ENCODE measurements around the gene TSPAN19. TPM values are rescaled to one million over a fixed set of nuclear protein-coding genes. Genes with fewer than 3 reads are reported as not detected.

The TSPAN19 gene
- total and polyA plus RNA-seq, 12 donors = 0.33 to 0.40 (median 0.34) TPM; not detected in 9

- Histone ChIP-seq H3K36me3 (replicated peaks in 1 of 2) (no peaks in the 10 kb centered on the region), H3K4me3 (no peak overlapping the region), H3K4me1 (replicated peaks in 1 of 2) (no peaks in the 10 kb centered on the region), H3K27ac (no peak overlapping the region), H3K9me3 (replicated peaks in 1 of 3) (no peaks in the 10 kb centered on the region), H3K27me3 (no peaks in the 10 kb centered on the region)
- intact Hi-C loops (cut with DNase I) = no loop called here
- no peak for DNase-seq
- TF ChIP-seq CTCF (IDR thresholded peaks at IDR 0.05) (no peak), POLR2A (IDR thresholded peaks at IDR 0.05) (no peak)
- WGBS, 4 donors = 66 to 85% (median 78%) methylated on average over 3 of the region's 3 CpGs; no CpG with 5 or more reads in 1 of the 4 donors
Measured at GRCh38 chr12:84976133-84976532, 59.9 kb downstream of the TSPAN19 start.

- no peaks in the 10 kb centered on the region for H3K36me3 ChIP-seq (replicated peaks in 1 of 2)
- intact Hi-C loops (cut with DNase I) = no loop called here
- 87 to 96% (median 90%) methylated on average over 2 of the region's 2 CpGs for WGBS, 4 donors
- H3K27ac ChIP-seq = no peak overlapping the region
- TF ChIP-seq CTCF (IDR thresholded peaks at IDR 0.05) = no peak
- no peak for TF ChIP-seq POLR2A (IDR thresholded peaks at IDR 0.05)
- no peak overlapping the region for H3K4me3 ChIP-seq
- H3K27me3 ChIP-seq = no peaks in the 10 kb centered on the region
- no peaks in the 10 kb centered on the region for H3K4me1 ChIP-seq (replicated peaks in 1 of 2)
- DNase-seq = no peak
- H3K9me3 ChIP-seq (replicated peaks in 1 of 3) = no peaks in the 10 kb centered on the region
Measured at GRCh38 chr12:84974155-84974815, 61.8 kb downstream of the TSPAN19 start.

- no peak for TF ChIP-seq CTCF (IDR thresholded peaks at IDR 0.05)
- TF ChIP-seq POLR2A (IDR thresholded peaks at IDR 0.05) = no peak
- DNase-seq = no peak
- Histone ChIP-seq H3K27ac (no peak overlapping the region), H3K36me3 (replicated peaks in 1 of 2) (no peaks in the 10 kb centered on the region), H3K4me1 (replicated peaks in 1 of 2) (no peaks in the 10 kb centered on the region), H3K27me3 (no peaks in the 10 kb centered on the region), H3K4me3 (no peak overlapping the region), H3K9me3 (replicated peaks in 1 of 3) (no peaks in the 10 kb centered on the region)
- intact Hi-C loops (cut with DNase I) = no loop called here
Measured at GRCh38 chr12:84973026-84973425, 63.1 kb downstream of the TSPAN19 start.

GRCh38 chr12:84969226-84969625 is 66.9 kb downstream of the TSPAN19 start:
- no peaks in the 10 kb centered on the region for H3K36me3 ChIP-seq (replicated peaks in 1 of 2)
- H3K27ac ChIP-seq = no peak overlapping the region
- H3K9me3 ChIP-seq (replicated peaks in 1 of 3) = no peaks in the 10 kb centered on the region
- H3K4me3 ChIP-seq = no peak overlapping the region
- TF ChIP-seq CTCF (IDR thresholded peaks at IDR 0.05) (no peak), POLR2A (IDR thresholded peaks at IDR 0.05) (no peak)
- DNase-seq = no peak
- intact Hi-C loops (cut with DNase I) = no loop called here
- no peaks in the 10 kb centered on the region for H3K4me1 ChIP-seq (replicated peaks in 1 of 2)
- no peaks in the 10 kb centered on the region for H3K27me3 ChIP-seq
- 63 to 70% (median 65%) methylated on average over 3 of the region's 3 CpGs for WGBS, 4 donors

Other genes starting within 250 kb of the TSPAN19 start
- 1 to 10 TPM in 1 of 9 donors, under 1 TPM in 3, not detected in 5; 0.47 to 2.0 (median 0.66) TPM for gene SLC6A15, start 123.5 kb downstream of the TSPAN19 start, total RNA-seq
- under 1 TPM; 0.16 to 0.73 (median 0.17) TPM for gene SLC6A15, start 123.5 kb downstream of the TSPAN19 start, polyA plus RNA-seq
- under 1 TPM in 6 of 9 donors, not detected in 3; 0.09 to 0.43 (median 0.28) TPM for gene LRRIQ1, start 74 bp upstream of the TSPAN19 start, total RNA-seq
- under 1 TPM; 0.20 to 0.56 (median 0.40) TPM for gene LRRIQ1, start 74 bp upstream of the TSPAN19 start, polyA plus RNA-seq
- gene ALX1, start 243.9 kb upstream of the TSPAN19 start, total RNA-seq = under 1 TPM in 1 of 9 donors, not detected in 8; 0.17 TPM
- not detected for gene ALX1, start 243.9 kb upstream of the TSPAN19 start, polyA plus RNA-seq

All from adrenal gland (tissue), 12 donors.